NB4 (cell line): ENCODE measurements around the gene ZMYM2.

Source experiments
- DNase-seq: peaks from one replicate; pipeline ENCODE4 v3.0.0; 2010; ENCODE audit warnings: low read depth
- H3K4me3 ChIP-seq: one replicate; pipeline ENCODE4 v1.5.1; 2011; ENCODE audit warnings: mild to moderate bottlenecking, low read depth, low read length, moderate library complexity
- CTCF ChIP-seq: IDR thresholded peaks from one replicate; pipeline ENCODE4 v1.5.1; 2012; ENCODE audit warnings: low read depth, low read length
- MAX ChIP-seq: IDR thresholded peaks from 2 replicates; pipeline ENCODE4 v1.6.1; 2011; ENCODE audit warnings: low read depth, low read length
- MYC ChIP-seq: IDR thresholded peaks from 2 replicates; pipeline ENCODE4 v1.6.1; 2011; ENCODE audit warnings: low read depth, low read length
- POLR2A ChIP-seq: IDR thresholded peaks from 2 replicates; pipeline ENCODE4 v1.6.1; 2011; ENCODE audit warnings: mild to moderate bottlenecking; ENCODE audit not compliant: insufficient read length; ENCODE audit errors: extremely low read depth

Gene ZMYM2

DNA sequence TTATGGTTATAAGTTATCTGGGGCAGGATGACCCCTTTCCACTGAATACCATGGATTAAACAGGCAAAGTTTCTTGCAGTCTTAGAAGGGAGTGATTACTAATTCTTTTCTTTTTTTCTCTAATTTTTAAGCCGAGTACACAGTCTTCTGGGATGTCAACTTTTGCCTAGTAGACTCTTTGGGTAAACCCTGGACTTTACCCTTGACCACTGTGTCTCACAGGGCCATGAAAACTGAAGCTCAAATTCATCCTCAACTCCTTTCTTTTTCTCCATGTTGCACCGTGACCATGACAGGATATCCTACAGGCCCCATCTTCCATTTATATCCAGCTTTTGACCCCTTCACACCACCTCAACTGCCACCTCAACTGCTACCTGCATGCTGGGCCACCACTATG lies 150.5 kb downstream of the ZMYM2 start:
- TF ChIP-seq POLR2A (no peak), MYC (no peak), CTCF (no peak), MAX (no peak)
- DNase-seq: no peak
- H3K4me3 ChIP-seq: no peak overlapping the region

DNA sequence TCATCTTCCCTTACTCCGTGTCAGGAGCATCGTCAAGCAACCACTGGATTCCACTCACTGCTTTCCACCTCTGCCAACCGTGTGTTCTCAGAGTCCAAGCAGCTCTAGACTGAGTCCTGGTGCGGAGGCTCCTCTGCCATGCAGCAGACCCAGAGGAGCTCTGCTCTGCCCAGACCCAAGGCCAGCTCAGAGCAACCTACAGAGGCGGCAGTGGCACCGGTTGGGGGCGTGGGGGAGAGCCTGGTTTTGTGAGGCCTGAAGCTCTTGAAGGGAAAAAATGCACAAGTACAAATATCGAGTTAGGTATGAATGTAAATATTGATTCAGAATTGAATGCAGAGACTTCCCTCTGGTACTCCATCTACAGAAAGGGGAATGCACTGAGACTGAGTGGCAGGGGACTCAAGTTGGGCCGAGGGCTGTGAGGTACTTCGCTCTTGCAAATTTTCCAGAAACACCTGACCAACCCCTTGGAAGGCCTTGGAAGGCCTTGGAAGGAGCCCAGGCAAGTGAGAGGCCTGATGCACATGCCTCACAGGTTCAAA lies 155.6 kb downstream of the ZMYM2 start:
- DNase-seq: no peak
- TF ChIP-seq MAX: no peak
- TF ChIP-seq POLR2A: no peak
- TF ChIP-seq CTCF: no peak
- no peak for TF ChIP-seq MYC
- H3K4me3 ChIP-seq: no peak overlapping the region

GRCh38 chr13:20116213-20116612 lies 157.7 kb downstream of the ZMYM2 start:
- H3K4me3 ChIP-seq: no peak overlapping the region
- TF ChIP-seq CTCF: peak; percentile 17
- no peak for TF ChIP-seq MYC
- DNase-seq: no peak

DNA sequence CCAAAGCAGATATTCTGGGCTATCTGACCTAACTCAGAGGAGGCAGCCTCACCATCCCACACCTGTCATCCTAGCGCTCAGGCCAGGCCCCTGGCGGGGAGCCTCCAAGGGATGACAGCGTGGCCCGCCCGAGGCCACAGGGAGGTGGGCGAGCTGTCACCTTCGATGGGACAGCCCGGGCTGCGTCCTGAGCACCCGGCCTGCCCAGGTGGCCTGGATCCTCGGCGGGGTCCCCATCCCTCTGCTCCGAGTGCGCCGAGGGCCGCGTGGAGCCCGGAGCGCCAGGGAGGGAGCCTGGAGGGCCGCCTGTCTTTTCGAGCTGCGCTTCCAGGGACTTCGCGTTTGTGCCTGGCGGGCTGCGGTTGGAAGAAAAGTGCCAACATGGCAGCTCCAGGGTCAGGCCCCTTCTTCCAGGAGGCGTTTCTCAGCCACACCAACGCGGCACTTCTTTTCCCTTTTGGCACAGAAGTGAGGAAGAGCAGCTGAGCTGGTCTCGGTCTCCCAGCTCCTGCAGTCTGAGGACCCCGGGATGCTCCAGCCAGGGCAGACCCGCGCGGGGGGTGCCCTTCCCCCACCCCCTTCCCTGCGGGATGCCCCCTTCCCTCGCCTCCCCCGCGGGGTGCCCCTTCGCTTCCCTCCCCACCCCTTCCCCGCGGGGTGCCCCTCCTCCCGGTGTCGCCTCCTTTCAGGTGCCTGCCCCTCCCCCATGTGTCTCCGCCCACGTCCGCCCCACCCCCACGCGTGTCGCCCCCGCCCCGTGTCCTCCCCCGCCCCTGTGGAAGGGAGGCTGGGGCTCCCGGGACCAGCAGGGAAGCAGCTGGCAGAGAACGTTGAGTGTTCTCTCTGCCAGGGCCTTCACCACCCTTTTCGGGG lies 160.0 kb downstream of the ZMYM2 start:
- H3K4me3 ChIP-seq: peak overlapping the region; percentile 49
- DNase-seq: no peak
- TF ChIP-seq MYC (no peak), CTCF (no peak), POLR2A (no peak), MAX (no peak)

GRCh38 chr13:20119960-20120359 lies 161.4 kb downstream of the ZMYM2 start:
- H3K4me3 ChIP-seq: peak overlapping the region; percentile 76
- no peak for DNase-seq
- TF ChIP-seq POLR2A: no peak
- TF ChIP-seq MYC: no peak
- no peak for TF ChIP-seq CTCF
- no peak for TF ChIP-seq MAX
